SIG-M5 treated with dmso at 0.1 percent for 504 hours (cell line): ENCODE results near the gene USP40.

Experiments used
- DNase-seq: peaks from one replicate; lab custom pipeline; 2025; ENCODE audit not compliant: unreplicated experiment; lab: John Stamatoyannopoulos, UW

The USP40 gene

GRCh38 chr2:233479616-233480489, 86.7 kb downstream of the USP40 start:
- no peak for DNase-seq

- DNase-seq: no peak
Measured at GRCh38 chr2:233477548-233478433, 88.8 kb downstream of the USP40 start.

- DNase-seq: no peak
Measured at GRCh38 chr2:233476651-233477547, 89.7 kb downstream of the USP40 start.

GRCh38 chr2:233476063-233476410, 90.5 kb downstream of the USP40 start:
- DNase-seq: no peak

GRCh38 chr2:233474308-233475160, 92.0 kb downstream of the USP40 start:
- DNase-seq: no peak

- no peak for DNase-seq
Measured at GRCh38 chr2:233473878-233474277, 92.7 kb downstream of the USP40 start.

GRCh38 chr2:233473386-233473791, 93.2 kb downstream of the USP40 start:
- no peak for DNase-seq

- no peak for DNase-seq
Measured at GRCh38 chr2:233471291-233472035, 95.1 kb downstream of the USP40 start.

- DNase-seq: no peak
Measured at GRCh38 chr2:233470839-233471238, 95.7 kb downstream of the USP40 start.

- DNase-seq: no peak
Measured at GRCh38 chr2:233470011-233470687, 96.4 kb downstream of the USP40 start.

GRCh38 chr2:233469261-233470010, 97.1 kb downstream of the USP40 start:
- DNase-seq: no peak

GRCh38 chr2:233468741-233469110, 97.9 kb downstream of the USP40 start:
- DNase-seq: no peak

- no peak for DNase-seq
Measured at GRCh38 chr2:233468047-233468740, 98.4 kb downstream of the USP40 start.

GRCh38 chr2:233466991-233467603, 99.5 kb downstream of the USP40 start:
- no peak for DNase-seq

- no peak for DNase-seq
Measured at GRCh38 chr2:233464531-233465240, 101.9 kb downstream of the USP40 start.

GRCh38 chr2:233464056-233464455, 102.5 kb downstream of the USP40 start:
- DNase-seq: no peak

GRCh38 chr2:233463586-233463985, 103.0 kb downstream of the USP40 start:
- no peak for DNase-seq
